Measurements from ENCODE around the gene LIPF. TPM values are rescaled to one million over a fixed set of nuclear protein-coding genes. Genes with fewer than 3 reads are reported as not detected.

LIPF gene
- total RNA-seq, 1 experiment from 2014 or later, result not detected

- H3K4me2 ChIP-seq, result no peak overlapping the region
- no peaks in the 10 kb centered on the region for H3K9me2 ChIP-seq (ENCODE audit: insufficient read depth)
- BruUV-seq (replicated peaks), result no TSS peak
- no peaks in the 10 kb centered on the region for H3K9me3 ChIP-seq (ENCODE audit: insufficient read depth, low read depth)
- DNase-seq, result no peak
- H3K4me1 ChIP-seq (replicated peaks; ENCODE audit: insufficient read depth), result no peaks in the 10 kb centered on the region
- no peaks in the 10 kb centered on the region for H3K27me3 ChIP-seq (ENCODE audit: insufficient read depth, low read depth)
- ChIA-PET POLR2A (ENCODE audit: unreplicated experiment) (no interaction called here), CTCF (interaction anchor here (0.5 kb wide), 1 partner anchor 1545 kb away, joined by 4 read pairs; no protein-coding TSS in a partner anchor)
- H3K36me3 ChIP-seq (ENCODE audit: low read depth), result no peaks in the 10 kb centered on the region
- H2AFZ ChIP-seq, result no peak overlapping the region
- no peak for TF ChIP-seq EZH2 (IDR thresholded peaks at IDR 0.05; ENCODE audit: low read depth)
- TF ChIP-seq CTCF (conservative IDR thresholded peaks at IDR 0.05), result peak; percentile 86
- intact Hi-C loops (cut with micrococcal nuclease; ENCODE audit: unreplicated experiment), result loop anchor here (1.0 kb wide), 2 partner anchors 122 to 244 kb away; no protein-coding TSS in a partner anchor
- H3K27ac ChIP-seq, result no peak overlapping the region
- no peaks in the 10 kb centered on the region for H4K20me1 ChIP-seq (ENCODE audit: insufficient read depth)
- H3K79me2 ChIP-seq (ENCODE audit: low read depth), result no peaks in the 10 kb centered on the region
- no peak overlapping the region for H3K4me3 ChIP-seq
- H3F3A ChIP-seq (ENCODE audit: insufficient read depth, low read depth), result no peaks in the 10 kb centered on the region
Measured at GRCh38 chr10:88687853-88688467, 23.7 kb downstream of the LIPF start.

- Histone ChIP-seq H3K27me3 (ENCODE audit: insufficient read depth, low read depth) (no peaks in the 10 kb centered on the region), H3K4me2 (no peak overlapping the region), H3K36me3 (ENCODE audit: low read depth) (no peaks in the 10 kb centered on the region), H3K4me1 (replicated peaks; ENCODE audit: insufficient read depth) (no peaks in the 10 kb centered on the region), H3K79me2 (ENCODE audit: low read depth) (no peaks in the 10 kb centered on the region), H3K9me3 (ENCODE audit: insufficient read depth, low read depth) (no peaks in the 10 kb centered on the region), H3K9me2 (ENCODE audit: insufficient read depth) (no peaks in the 10 kb centered on the region), H4K20me1 (ENCODE audit: insufficient read depth) (no peaks in the 10 kb centered on the region), H3K27ac (no peak overlapping the region), H2AFZ (no peak overlapping the region), H3F3A (ENCODE audit: insufficient read depth, low read depth) (no peaks in the 10 kb centered on the region), H3K4me3 (no peak overlapping the region)
- intact Hi-C loops (cut with micrococcal nuclease; ENCODE audit: unreplicated experiment), result no loop called here
- ChIA-PET CTCF (no interaction called here), POLR2A (ENCODE audit: unreplicated experiment) (no interaction called here)
- no peak for DNase-seq
- no TSS peak for BruUV-seq (replicated peaks)
- no peak for TF ChIP-seq EZH2 (IDR thresholded peaks at IDR 0.05; ENCODE audit: low read depth)
- TF ChIP-seq CTCF (conservative IDR thresholded peaks at IDR 0.05), result no peak
Measured at GRCh38 chr10:88689366-88689765, 25.1 kb downstream of the LIPF start.

GRCh38 chr10:88693392-88694020 lies 29.3 kb downstream of the LIPF start:
- DNase-seq, result no peak
- intact Hi-C loops (cut with micrococcal nuclease; ENCODE audit: unreplicated experiment), result no loop called here
- H3K27ac ChIP-seq, result no peak overlapping the region
- H3K4me1 ChIP-seq (replicated peaks; ENCODE audit: insufficient read depth), result no peaks in the 10 kb centered on the region
- no peak overlapping the region for H3K4me2 ChIP-seq
- no peaks in the 10 kb centered on the region for H3F3A ChIP-seq (ENCODE audit: insufficient read depth, low read depth)
- POLR2A ChIA-PET (ENCODE audit: unreplicated experiment), result no interaction called here
- BruUV-seq (replicated peaks), result no TSS peak
- H3K9me2 ChIP-seq (ENCODE audit: insufficient read depth), result no peaks in the 10 kb centered on the region
- H3K27me3 ChIP-seq (ENCODE audit: insufficient read depth, low read depth), result no peaks in the 10 kb centered on the region
- TF ChIP-seq EZH2 (IDR thresholded peaks at IDR 0.05; ENCODE audit: low read depth) (no peak), CTCF (conservative IDR thresholded peaks at IDR 0.05) (peak; percentile 33; the same call in 1 of the 2 replicates)
- H3K79me2 ChIP-seq (ENCODE audit: low read depth), result no peaks in the 10 kb centered on the region
- CTCF ChIA-PET, result no interaction called here
- no peaks in the 10 kb centered on the region for H3K9me3 ChIP-seq (ENCODE audit: insufficient read depth, low read depth)
- no peaks in the 10 kb centered on the region for H4K20me1 ChIP-seq (ENCODE audit: insufficient read depth)
- no peak overlapping the region for H2AFZ ChIP-seq
- H3K4me3 ChIP-seq, result no peak overlapping the region
- no peaks in the 10 kb centered on the region for H3K36me3 ChIP-seq (ENCODE audit: low read depth)

Measured in PC-9 (cell line).